GM06990 (cell line): ENCODE data around the gene BICC1.

Experiments used
- DNase-seq: peaks from one replicate; pipeline ENCODE4 v3.0.0-alpha.2; 2011; ENCODE audit not compliant: insufficient read length; ENCODE audit errors: extremely low read depth
- H3K27me3 ChIP-seq: replicated peaks from 2 replicates; pipeline ENCODE4 v1.6.0; 2011; ENCODE audit warnings: low read length; ENCODE audit not compliant: control insufficient read depth, insufficient read depth
- H3K36me3 ChIP-seq: 2 replicates; pipeline ENCODE4 v1.5.1; 2011; ENCODE audit warnings: low read length; ENCODE audit not compliant: control insufficient read depth, insufficient read depth
- H3K4me3 ChIP-seq: replicated peaks from 2 replicates; pipeline ENCODE4 v1.5.1; 2011; ENCODE audit warnings: low read depth, mild to moderate bottlenecking, control low read depth, low read length
- TF ChIP-seq, protein P1 (sequence below): IDR thresholded peaks from 2 replicates; pipeline ENCODE4 v1.5.1; 2011; ENCODE audit warnings: low read length, control low read depth, mild to moderate bottlenecking, inconsistent platforms; ENCODE audit not compliant: insufficient read depth, poor library complexity, severe bottlenecking

Gene BICC1

DNA sequence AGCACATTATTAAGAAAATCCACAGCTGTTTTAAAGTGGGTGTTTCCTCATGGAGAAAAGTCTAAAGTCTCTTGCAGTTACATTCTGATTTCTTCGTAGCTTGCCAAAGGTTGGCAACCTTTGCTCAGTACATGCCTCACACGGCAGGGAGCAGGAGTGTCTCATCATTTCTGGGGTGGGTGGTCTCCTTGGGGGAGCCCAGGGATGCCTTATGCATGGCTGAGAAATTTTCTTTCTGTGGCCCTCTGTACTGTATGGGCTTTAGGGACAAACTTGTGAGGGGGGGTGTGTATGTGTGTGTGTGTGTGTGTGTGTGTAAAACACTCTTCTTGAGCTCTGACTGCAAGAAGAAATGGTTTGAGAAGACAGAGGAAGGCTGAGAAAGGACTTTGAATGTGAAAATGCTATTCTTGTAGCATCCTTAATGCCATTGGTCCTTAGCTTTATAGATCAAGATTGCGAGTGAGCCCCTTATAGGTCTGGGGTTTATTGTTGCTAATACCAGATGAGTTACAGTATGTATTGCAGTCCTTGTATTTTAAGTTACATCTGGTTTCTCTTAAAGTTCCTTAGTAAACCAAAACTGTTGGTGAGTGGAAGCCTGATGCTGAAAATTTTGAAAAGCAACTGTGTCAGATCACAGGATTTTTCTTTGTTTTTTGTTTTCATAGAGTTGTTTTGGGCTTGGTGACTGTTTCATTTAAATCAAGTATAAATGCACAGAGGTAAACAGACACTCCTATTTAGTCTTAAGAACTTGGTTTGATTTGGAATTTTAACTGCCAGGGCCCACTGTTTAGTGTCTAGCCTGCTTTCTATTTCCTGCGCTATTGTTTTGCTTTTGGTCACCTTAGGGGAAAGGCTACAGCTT lies 242.0 kb downstream of the BICC1 start:
- H3K4me3 ChIP-seq, result no peak overlapping the region
- TF ChIP-seq, protein P1, sequence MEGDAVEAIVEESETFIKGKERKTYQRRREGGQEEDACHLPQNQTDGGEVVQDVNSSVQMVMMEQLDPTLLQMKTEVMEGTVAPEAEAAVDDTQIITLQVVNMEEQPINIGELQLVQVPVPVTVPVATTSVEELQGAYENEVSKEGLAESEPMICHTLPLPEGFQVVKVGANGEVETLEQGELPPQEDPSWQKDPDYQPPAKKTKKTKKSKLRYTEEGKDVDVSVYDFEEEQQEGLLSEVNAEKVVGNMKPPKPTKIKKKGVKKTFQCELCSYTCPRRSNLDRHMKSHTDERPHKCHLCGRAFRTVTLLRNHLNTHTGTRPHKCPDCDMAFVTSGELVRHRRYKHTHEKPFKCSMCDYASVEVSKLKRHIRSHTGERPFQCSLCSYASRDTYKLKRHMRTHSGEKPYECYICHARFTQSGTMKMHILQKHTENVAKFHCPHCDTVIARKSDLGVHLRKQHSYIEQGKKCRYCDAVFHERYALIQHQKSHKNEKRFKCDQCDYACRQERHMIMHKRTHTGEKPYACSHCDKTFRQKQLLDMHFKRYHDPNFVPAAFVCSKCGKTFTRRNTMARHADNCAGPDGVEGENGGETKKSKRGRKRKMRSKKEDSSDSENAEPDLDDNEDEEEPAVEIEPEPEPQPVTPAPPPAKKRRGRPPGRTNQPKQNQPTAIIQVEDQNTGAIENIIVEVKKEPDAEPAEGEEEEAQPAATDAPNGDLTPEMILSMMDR, result no peak
- DNase-seq, result no peak
- H3K36me3 ChIP-seq, result no peaks in the 10 kb centered on the region
- H3K27me3 ChIP-seq, result no peaks in the 10 kb centered on the region

DNA sequence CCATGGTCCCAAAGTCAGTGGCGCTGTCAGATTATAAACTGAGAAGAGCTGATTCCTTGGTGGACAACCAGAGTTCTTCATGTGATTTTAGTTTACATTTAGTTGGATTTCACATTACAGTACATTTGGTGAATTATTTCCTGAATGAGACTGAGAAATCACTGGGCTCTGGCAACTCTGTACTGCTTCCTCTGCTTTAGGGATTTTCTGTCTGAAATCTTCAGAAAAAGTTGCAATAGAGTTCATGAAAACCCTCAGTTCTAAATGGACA lies 242.6 kb downstream of the BICC1 start:
- H3K4me3 ChIP-seq, result no peak overlapping the region
- no peak for DNase-seq
- TF ChIP-seq, protein P1, result no peak
- H3K36me3 ChIP-seq, result no peaks in the 10 kb centered on the region
- H3K27me3 ChIP-seq, result no peaks in the 10 kb centered on the region

DNA sequence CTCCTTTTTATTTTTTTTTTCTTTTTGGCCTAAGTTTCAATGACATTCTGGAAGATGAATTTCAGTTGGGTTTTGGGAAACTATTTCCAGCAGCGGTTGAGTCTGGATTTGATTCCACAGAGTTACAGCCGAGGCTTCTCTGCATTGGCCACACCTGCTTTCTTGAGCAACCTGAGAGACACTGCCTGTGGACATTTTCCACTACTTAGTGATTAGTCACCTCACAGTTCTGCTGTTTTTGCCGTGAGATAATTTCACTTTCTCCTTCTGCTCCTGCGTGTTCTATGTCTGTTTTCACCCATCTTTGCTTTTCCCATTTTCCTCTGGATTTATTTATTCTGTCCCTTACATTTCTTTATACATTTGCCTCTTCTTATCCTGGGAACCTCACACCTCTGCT lies 243.0 kb downstream of the BICC1 start:
- Histone ChIP-seq H3K36me3 (no peaks in the 10 kb centered on the region), H3K27me3 (no peaks in the 10 kb centered on the region), H3K4me3 (no peak overlapping the region)
- DNase-seq, result no peak
- TF ChIP-seq, protein P1, result no peak

DNA sequence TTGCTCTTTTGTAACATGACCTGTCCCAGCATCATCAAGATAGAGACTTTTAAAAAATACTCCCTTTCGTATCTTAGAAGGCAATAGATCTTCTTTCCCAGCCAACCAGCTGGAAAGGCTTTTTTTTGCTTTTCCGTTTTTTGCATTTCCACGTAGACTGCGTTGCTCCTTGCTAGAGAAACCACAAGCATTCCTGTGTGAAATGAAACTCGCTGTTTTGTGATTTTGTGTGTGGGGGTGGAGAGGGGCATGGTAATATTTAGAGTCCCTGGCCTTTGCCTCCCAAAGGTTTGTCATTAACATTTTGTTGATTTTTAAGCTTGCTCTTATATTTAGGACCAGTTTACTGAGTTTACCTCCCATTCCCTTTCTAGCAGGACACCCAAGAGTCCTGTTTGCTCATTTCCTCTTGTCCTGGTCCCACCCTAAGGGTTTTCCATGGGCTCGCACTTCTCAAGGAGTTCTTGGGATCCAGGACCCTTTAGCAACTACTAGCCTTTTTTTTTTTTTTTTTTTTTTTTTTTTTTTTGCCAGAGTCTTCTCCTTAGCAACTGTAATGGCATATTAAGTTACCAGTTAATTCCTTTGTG lies 243.6 kb downstream of the BICC1 start:
- Histone ChIP-seq H3K4me3 (no peak overlapping the region), H3K27me3 (no peaks in the 10 kb centered on the region), H3K36me3 (no peaks in the 10 kb centered on the region)
- TF ChIP-seq, protein P1, result no peak
- no peak for DNase-seq

DNA sequence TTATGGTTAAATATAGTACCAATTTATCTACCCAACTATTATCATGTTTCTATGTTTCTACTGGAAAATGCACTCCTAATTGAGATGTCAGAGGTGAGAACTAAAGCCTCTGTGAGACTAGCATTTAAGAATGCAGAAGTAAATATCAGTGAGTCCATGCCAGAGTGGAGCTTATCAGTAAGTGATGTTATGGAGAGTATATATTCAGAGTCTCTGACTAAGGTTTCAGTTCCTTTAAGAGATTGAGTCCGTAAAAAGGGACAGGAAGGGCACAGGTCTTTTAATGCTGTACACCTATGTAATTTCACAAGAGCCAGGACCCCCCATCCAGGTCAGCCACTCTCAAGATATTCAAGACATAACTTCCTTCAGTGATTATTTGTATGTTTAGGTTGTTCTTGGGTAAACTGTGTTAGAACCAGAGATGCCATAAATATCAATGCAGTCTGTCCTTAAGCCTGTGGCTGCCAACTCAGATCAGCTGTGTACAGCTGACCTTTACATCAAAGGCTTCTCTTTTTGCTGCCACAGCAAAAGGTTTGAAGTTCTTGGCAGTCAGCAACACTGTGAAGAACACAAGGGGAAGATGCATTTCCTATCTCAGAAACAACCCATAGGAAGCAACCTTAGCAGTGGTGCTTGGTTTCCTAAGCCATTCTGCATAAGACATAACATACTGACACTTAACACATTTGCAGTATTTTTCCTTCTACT lies 244.8 kb downstream of the BICC1 start:
- no peak for DNase-seq
- Histone ChIP-seq H3K4me3 (no peak overlapping the region), H3K36me3 (no peaks in the 10 kb centered on the region), H3K27me3 (no peaks in the 10 kb centered on the region)
- TF ChIP-seq, protein P1, result no peak
